ENCODE data around the gene CEND1.

The CEND1 gene

DNA sequence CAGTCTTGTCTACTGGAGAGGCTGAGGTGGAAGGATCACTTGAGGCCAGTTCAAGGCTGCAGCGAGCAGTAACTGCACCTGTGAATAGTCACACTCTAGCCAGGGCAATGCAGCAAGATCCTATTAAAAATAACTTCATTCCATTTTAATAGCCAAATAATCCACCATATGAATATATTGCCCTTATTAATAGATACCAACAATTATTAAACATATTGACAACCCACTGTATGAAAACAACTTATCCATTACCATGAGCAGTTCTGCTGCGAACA, 23.0 kb downstream of the CEND1 start:
- Histone ChIP-seq H3K9me3 (ENCODE audit: insufficient read depth, low read depth, low read length) (no peaks in the 10 kb centered on the region), H3K9ac (ENCODE audit: low read depth, low read length, poor library complexity, severe bottlenecking) (no peak overlapping the region), H3K9me2 (replicated peaks; ENCODE audit: low read depth, low read length) (no peaks in the 10 kb centered on the region), H3K27me3 (ENCODE audit: insufficient read depth, low read length, poor library complexity, severe bottlenecking) (no peaks in the 10 kb centered on the region), H3K36me3 (ENCODE audit: insufficient read depth, low read length) (peaks cover 50% of the 10 kb centered on the region; the same call in 1 of the 2 replicates), H4K20me1 (ENCODE audit: insufficient read depth, low read length, poor library complexity, severe bottlenecking) (peaks cover 5% of the 10 kb centered on the region), H3K4me3 (ENCODE audit: low read length, poor library complexity, severe bottlenecking) (no peak overlapping the region), H3K79me2 (ENCODE audit: insufficient read depth, low read length) (peaks cover 4% of the 10 kb centered on the region; the same call in 1 of the 2 replicates), H3K4me2 (ENCODE audit: low read depth, low read length, poor library complexity, severe bottlenecking) (no peak overlapping the region), H2AFZ (ENCODE audit: low read length) (no peak overlapping the region), H3F3A (ENCODE audit: low read depth) (no peaks in the 10 kb centered on the region), H3K4me1 (ENCODE audit: insufficient read depth, low read length, poor library complexity, severe bottlenecking) (peaks cover 2% of the 10 kb centered on the region)
- TF ChIP-seq EZH2phosphoT487 (IDR thresholded peaks at IDR 0.05; ENCODE audit: borderline replicate concordance) = no peak
- no peak for TF ChIP-seq CTCF (conservative IDR thresholded peaks at IDR 0.05; ENCODE audit: low read length)

DNA sequence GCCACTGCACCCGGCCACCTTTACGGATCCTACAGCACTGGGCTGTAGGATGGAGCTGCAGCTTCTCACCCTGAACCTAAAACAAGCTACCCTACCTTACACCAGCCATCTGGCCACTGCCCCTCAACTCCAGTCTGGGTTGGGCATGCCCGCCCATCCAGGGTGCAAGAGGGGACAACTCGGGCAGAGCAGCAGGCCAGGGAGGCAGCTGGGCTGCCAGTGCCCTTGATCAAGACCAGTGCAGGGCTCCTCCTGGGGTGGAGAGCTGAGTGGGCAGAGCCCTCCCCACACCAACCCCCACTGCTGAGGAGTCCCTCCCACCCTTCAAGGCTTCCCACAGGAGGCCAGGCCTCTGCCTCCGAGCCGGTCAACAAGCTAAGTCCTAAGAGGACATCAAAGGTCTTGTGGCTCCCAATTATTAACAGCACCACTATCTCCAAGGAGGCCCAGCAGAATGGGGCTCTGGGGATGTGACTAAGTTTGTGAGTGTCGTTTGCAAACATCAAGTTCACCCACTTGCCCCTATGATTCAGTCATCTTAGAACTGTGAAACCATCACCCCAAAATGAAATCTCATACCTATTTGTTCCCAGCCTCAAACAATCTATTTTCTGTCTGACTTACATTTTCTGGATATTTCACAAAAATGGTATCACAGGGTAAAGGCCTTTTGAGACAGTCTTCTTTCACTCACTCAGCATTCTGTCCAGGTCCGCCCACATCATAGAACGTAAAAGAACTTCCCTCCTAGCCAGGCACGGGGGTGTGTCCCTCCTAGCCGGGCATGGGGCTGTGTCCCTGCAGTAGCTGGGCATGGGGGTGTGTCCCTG, 23.6 kb downstream of the CEND1 start:
- TF ChIP-seq CTCF (conservative IDR thresholded peaks at IDR 0.05; ENCODE audit: low read length) (no peak), EZH2phosphoT487 (IDR thresholded peaks at IDR 0.05; ENCODE audit: borderline replicate concordance) (no peak)

DNA sequence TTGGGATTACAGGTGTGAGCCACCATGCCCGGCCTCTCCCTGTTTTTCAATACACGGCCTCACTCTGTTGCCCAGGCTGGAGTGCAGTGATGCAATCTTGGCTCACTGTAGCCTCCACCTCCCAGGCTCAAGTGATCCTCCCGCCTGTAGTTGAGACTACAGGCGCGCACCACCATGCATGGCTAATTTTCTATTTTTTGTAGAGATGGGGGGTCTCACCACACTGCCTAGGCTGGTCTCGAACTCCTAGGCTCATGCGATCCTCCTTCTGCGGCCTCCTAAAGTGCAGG, 24.1 kb downstream of the CEND1 start:
- Histone ChIP-seq H3K4me2 (ENCODE audit: low read depth, low read length, poor library complexity, severe bottlenecking) (no peak overlapping the region), H3K9ac (ENCODE audit: low read depth, low read length, poor library complexity, severe bottlenecking) (no peak overlapping the region), H3F3A (ENCODE audit: low read depth) (no peaks in the 10 kb centered on the region), H2AFZ (ENCODE audit: low read length) (no peak overlapping the region), H3K9me3 (ENCODE audit: insufficient read depth, low read depth, low read length) (no peaks in the 10 kb centered on the region), H3K4me3 (ENCODE audit: low read length, poor library complexity, severe bottlenecking) (no peak overlapping the region), H4K20me1 (ENCODE audit: insufficient read depth, low read length, poor library complexity, severe bottlenecking) (no peaks in the 10 kb centered on the region), H3K4me1 (ENCODE audit: insufficient read depth, low read length, poor library complexity, severe bottlenecking) (no peaks in the 10 kb centered on the region), H3K36me3 (ENCODE audit: insufficient read depth, low read length) (peaks cover 55% of the 10 kb centered on the region; the same call in 1 of the 2 replicates), H3K79me2 (ENCODE audit: insufficient read depth, low read length) (no peaks in the 10 kb centered on the region), H3K27me3 (ENCODE audit: insufficient read depth, low read length, poor library complexity, severe bottlenecking) (no peaks in the 10 kb centered on the region), H3K9me2 (replicated peaks; ENCODE audit: low read depth, low read length) (no peaks in the 10 kb centered on the region)
- TF ChIP-seq EZH2phosphoT487 (IDR thresholded peaks at IDR 0.05; ENCODE audit: borderline replicate concordance) (no peak), CTCF (conservative IDR thresholded peaks at IDR 0.05; ENCODE audit: low read length) (no peak)

More for the DNA sequence above, 23.6 kb downstream of the CEND1 start:
- Histone ChIP-seq H3K9ac (ENCODE audit: low read depth, low read length, poor library complexity, severe bottlenecking) (no peak overlapping the region), H2AFZ (ENCODE audit: low read length) (no peak overlapping the region), H3K9me2 (replicated peaks; ENCODE audit: low read depth, low read length) (no peaks in the 10 kb centered on the region), H3K9me3 (ENCODE audit: insufficient read depth, low read depth, low read length) (no peaks in the 10 kb centered on the region), H3K4me1 (ENCODE audit: insufficient read depth, low read length, poor library complexity, severe bottlenecking) (no peaks in the 10 kb centered on the region), H3K27me3 (ENCODE audit: insufficient read depth, low read length, poor library complexity, severe bottlenecking) (no peaks in the 10 kb centered on the region), H3K79me2 (ENCODE audit: insufficient read depth, low read length) (peaks cover 1% of the 10 kb centered on the region; the same call in 1 of the 2 replicates), H4K20me1 (ENCODE audit: insufficient read depth, low read length, poor library complexity, severe bottlenecking) (peaks cover 3% of the 10 kb centered on the region), H3K4me2 (ENCODE audit: low read depth, low read length, poor library complexity, severe bottlenecking) (no peak overlapping the region), H3K36me3 (ENCODE audit: insufficient read depth, low read length) (peaks cover 56% of the 10 kb centered on the region; the same call in 1 of the 2 replicates), H3F3A (ENCODE audit: low read depth) (no peaks in the 10 kb centered on the region), H3K4me3 (ENCODE audit: low read length, poor library complexity, severe bottlenecking) (no peak overlapping the region)

Data from Loucy (cell line).